Measurements from ENCODE around the gene TMA7B. TPM values are rescaled to one million over a fixed set of nuclear protein-coding genes. Genes with fewer than 3 reads are reported as not detected.

The TMA7B gene
- total and polyA plus RNA-seq, 8 donors, result 0.17 to 0.42 (median 0.24) TPM

GRCh38 chr22:39967103-39967829 is 7.1 kb downstream of the TMA7B start:
- Histone ChIP-seq H3K4me1 (peaks cover 0 to 16% of the 10 kb centered on the region in 2 donors), H3K9me3 (no peaks in the 10 kb centered on the region), H3K36me3 (no peaks in the 10 kb centered on the region), H3K27ac (no peak overlapping the region), H3K27me3 (peaks cover 3 to 34% of the 10 kb centered on the region in 2 donors), H3K4me3 (no peak overlapping the region)
- no peak for TF ChIP-seq CTCF (IDR thresholded peaks at IDR 0.05)
- DNase-seq, result no peak
- ATAC-seq, result no peak
- intact Hi-C loops (cut with DNase I), result no loop called here

GRCh38 chr22:39967996-39968972 is 8.1 kb downstream of the TMA7B start:
- Histone ChIP-seq H3K4me3 (no peak overlapping the region), H3K4me1 (peaks cover 0 to 9% of the 10 kb centered on the region in 2 donors), H3K27ac (no peak overlapping the region), H3K27me3 (peaks cover 3 to 45% of the 10 kb centered on the region in 2 donors), H3K9me3 (no peaks in the 10 kb centered on the region), H3K36me3 (no peaks in the 10 kb centered on the region)
- ATAC-seq (no peak), DNase-seq (no peak)
- intact Hi-C loops (cut with DNase I), result no loop called here
- TF ChIP-seq CTCF (IDR thresholded peaks at IDR 0.05), result no peak

- ATAC-seq, result no peak
- no peaks in the 10 kb centered on the region for H3K36me3 ChIP-seq
- peaks cover 0 to 9% of the 10 kb centered on the region in 2 donors for H3K4me1 ChIP-seq
- TF ChIP-seq CTCF (IDR thresholded peaks at IDR 0.05), result no peak
- no peak overlapping the region for H3K4me3 ChIP-seq
- H3K27ac ChIP-seq, result no peak overlapping the region
- H3K27me3 ChIP-seq, result peaks cover 0 to 53% of the 10 kb centered on the region in 2 donors
- DNase-seq, result no peak
- no peaks in the 10 kb centered on the region for H3K9me3 ChIP-seq
- intact Hi-C loops (cut with DNase I), result no loop called here
Observed at GRCh38 chr22:39970742-39971141, 10.5 kb downstream of the TMA7B start.

GRCh38 chr22:39972641-39973040 is 12.4 kb downstream of the TMA7B start:
- H3K36me3 ChIP-seq, result no peaks in the 10 kb centered on the region
- no peak for TF ChIP-seq CTCF (IDR thresholded peaks at IDR 0.05)
- peaks cover 0 to 71% of the 10 kb centered on the region in 2 donors for H3K27me3 ChIP-seq
- ATAC-seq (no peak), DNase-seq (no peak)
- H3K9me3 ChIP-seq, result no peaks in the 10 kb centered on the region
- H3K4me1 ChIP-seq, result no peaks in the 10 kb centered on the region
- H3K4me3 ChIP-seq, result no peak overlapping the region
- H3K27ac ChIP-seq, result no peak overlapping the region
- intact Hi-C loops (cut with DNase I), result no loop called here

GRCh38 chr22:39973656-39974055 is 13.5 kb downstream of the TMA7B start:
- Histone ChIP-seq H3K9me3 (no peaks in the 10 kb centered on the region), H3K4me1 (no peaks in the 10 kb centered on the region), H3K27me3 (peaks cover 0 to 77% of the 10 kb centered on the region in 2 donors), H3K4me3 (no peak overlapping the region), H3K27ac (no peak overlapping the region), H3K36me3 (no peaks in the 10 kb centered on the region)
- intact Hi-C loops (cut with DNase I), result no loop called here
- ATAC-seq (no peak), DNase-seq (no peak)
- no peak for TF ChIP-seq CTCF (IDR thresholded peaks at IDR 0.05)

Data from left lung (tissue), 10 donors.